Occipital lobe (tissue), 2 donors: ENCODE data around the gene CXCL13. TPM values are rescaled to one million over a fixed set of nuclear protein-coding genes. Genes with fewer than 3 reads are reported as not detected.
"Not testable (repeated sequence)": the region's sequence is repeated elsewhere in the genome, so short reads cannot be mapped to it uniquely, and the experiment has no call there.

Experiments
- DNase-seq: peaks from one replicate; lab custom pipeline; 2025; lab: John Stamatoyannopoulos, UW
- total RNA-seq: library from RNA; depleted of rRNA; stranded (reverse); fragments of >200 nt; gene quantifications from one replicate; pipeline ENCODE4 v1.2.3, GENCODE V29; 2014

CXCL13 gene
- not detected for total RNA-seq

DNA sequence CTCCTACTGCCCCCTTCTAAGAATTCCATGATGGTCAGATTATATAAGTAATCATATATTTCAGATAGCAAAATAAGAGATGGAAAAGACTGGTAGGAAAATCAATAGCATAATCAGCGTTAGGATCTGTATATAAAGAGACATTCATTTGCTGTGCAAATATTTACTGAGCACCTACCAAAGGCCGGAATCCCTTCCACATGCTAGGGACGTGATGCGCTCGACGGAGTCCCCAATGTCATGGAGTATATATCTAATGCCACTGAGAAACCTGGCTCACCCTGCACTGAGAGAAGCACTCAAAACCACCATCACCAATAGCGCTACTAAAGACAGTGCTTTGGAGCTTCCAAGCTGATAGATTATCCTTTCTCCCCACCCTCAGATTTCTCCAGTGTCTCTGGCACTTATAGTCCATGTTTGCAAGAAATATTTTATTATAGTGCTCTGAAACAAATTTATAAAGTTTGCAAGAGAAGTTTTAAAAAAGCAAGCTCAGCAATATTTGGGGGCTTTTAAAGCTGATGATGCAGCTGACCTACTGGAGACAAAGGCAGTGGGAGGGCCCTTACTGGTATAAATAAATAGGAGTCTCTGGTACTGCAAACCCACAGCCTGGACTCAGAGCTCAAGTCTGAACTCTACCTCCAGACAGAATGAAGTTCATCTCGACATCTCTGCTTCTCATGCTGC lies at the start of gene CXCL13:
TSS of gene CXCL13 (plus strand) at position 611 of the 693 bp plus-strand sequence. CDS start at position 657, 46 bp downstream.
- DNase-seq = no peak

DNA sequence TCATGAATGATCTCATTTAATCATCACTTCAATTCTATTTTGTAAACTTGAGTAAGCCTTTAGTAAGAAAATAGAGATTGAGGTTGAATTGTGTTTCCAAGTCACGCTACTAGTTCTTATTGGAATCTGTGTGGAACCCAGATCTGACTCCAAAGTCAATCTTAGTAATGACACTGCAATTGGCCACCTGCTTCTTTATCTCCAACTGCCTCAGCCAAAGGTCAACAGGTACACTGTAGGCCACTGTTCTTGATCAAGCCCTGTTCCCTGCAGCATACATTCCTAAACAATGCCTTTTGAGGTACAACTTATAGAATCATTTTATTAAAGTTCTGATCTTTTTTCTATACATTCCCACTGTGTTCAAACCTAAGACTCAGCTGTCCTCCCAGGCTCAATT lies 45.5 kb upstream of the CXCL13 start:
- DNase-seq = no peak

DNA sequence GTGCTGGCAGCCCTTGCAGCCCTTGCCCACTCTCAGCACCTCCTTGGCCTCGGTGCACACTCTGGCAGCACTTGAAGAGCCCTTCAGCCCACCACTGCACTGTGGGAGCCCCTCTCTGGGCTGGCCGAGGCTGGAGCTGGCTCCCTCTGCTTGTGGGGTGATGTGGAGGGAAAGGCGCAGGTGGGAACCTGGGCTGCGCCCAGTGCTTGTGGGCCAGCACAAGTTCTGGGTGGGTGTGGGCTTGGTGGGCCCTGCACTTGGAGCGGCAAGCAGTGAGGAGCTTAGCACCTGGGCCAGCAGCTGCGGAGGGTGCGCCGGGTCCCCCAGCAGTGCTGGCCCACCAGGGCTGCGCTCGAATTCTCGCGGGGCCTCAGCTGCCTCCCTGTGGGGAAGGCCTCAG lies 43.9 kb upstream of the CXCL13 start:
- not testable (repeated sequence) for DNase-seq

DNA sequence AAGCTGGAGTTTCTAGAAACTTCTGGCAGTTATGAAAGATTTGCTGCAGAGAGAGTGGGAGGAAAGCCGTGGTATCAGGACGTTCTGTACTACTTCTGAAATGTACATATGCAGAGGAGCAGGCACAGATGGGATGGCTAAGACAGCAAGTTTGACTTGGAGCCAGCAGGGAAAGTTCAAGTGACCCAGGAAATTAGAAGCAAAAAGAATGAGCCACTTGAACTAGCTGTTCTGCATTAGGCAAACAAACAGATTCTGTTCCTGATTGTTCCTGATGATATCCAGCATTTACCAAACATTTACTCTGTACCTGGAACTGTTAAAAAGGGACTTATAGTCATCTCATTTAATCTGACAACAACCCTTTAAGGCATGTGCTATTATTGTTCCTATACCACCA lies 41.4 kb upstream of the CXCL13 start:
- no peak for DNase-seq

GRCh38 chr4:77566148-77566547 lies 39.5 kb upstream of the CXCL13 start:
- DNase-seq = no peak

DNA sequence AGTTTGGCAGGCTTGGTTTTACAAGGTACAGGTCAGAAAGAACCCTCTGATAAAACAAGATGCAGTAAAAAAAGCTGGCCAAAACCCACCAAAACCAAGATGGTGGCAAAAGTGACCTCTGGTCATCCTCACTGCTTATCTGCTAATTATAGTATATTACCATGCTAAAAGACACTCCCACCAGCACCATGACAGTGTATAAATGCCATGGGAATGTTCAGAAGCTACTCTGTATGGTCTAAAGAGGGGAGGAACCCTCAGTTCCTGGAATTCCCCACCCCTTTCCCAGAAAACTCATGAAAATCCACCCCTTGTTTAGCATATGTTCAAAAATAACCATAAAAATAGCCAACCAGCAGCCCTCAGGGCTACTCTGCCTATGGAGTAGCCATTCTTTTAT lies 38.1 kb upstream of the CXCL13 start:
- no peak for DNase-seq

DNA sequence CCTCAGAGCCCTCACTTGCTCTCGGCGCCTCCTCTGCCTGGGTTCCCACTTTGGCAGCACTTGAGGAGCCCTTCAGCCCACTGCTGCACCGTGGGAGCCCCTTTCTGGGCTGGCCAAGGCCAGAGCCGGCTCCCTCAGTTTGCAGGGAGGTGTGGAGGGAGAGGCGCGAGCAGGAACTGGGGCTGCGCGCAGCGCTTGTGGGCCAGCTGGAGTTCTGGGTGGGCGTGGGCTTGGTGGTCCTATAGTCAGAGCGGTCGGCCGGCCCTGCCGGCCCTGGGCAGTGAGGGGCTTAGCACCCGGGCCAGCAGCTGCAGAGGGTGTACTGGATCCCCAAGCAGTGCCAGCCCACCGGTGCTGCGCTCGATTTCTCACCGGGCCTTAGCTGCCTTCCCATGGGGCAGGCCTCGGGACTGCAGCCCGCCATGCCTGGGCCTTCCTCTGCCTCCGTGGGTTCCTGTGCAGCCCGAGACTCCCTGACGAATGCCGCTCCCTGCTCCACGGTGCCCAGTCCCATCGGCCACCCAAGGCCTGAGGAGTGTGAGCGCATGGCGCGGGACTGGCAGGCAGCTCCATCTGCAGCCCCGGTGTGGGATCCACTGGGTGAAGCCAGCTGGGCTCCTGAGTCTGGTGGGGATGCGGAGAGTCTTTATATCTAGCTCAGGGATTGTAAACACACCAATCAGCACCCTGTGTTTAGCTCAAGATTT lies 35.0 kb upstream of the CXCL13 start:
- DNase-seq = not testable (repeated sequence)

DNA sequence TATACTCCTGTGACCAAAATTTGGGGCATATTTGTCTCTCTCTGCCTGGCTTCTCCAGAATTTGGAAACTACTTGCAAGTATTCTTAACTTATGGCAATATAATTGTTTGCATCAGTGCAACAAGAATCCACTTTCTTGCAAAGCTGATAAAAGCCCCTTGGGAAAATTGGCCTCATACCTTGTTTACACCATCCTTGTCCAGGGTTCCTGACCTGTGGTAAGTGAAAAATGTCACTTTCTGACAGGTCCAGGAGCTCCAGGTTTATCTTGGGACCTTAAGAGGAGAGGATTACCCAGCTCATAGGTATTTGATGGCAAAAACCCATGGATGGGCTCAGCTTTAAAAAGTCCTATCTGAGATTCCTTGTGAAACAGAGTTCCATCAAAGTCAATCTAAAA lies 29.3 kb upstream of the CXCL13 start:
- DNase-seq = no peak

DNA sequence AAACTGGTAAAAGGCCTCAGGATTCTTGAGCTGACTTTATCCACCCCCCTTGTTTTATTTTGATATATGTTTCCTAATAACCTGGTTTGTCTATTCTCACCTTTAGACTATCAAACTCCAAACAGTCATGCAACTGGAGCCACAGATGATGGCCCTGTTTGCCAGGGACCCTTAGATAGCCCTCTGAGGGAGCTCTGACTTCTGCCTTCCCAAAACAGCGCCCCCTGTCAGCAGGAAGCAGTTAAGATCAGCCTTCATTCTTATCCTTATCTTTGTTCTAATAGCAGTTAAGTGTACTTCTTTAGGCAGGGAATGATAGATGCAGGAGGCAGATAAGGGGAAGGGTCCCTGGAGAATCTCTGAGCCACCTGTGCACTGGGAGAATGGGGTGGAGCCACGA lies 27.5 kb upstream of the CXCL13 start:
- no peak for DNase-seq

- no peak for DNase-seq
These were observed 26.1 kb upstream of the CXCL13 start for GRCh38 chr4:77579406-77580076.

DNA sequence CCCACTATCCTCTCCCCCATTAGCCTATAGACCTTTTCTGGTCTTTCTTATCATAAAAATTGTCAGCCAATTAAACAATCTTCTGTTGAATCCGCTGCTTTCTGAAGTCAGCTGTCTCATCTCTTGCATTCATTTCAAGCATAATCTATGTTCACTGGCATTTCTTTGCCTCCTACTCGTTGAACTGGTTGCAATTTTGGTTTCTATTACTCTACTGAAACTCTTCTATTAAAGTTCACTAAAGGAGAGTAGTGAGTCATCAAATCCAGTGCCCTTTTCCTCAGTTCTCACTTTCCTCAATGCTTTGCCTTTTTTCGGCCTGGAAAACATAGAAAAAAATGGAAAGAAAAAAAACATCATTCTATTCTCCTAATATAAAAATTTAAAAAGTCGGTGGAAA lies 23.9 kb upstream of the CXCL13 start:
- DNase-seq = no peak

GRCh38 chr4:77582156-77582555 lies 23.5 kb upstream of the CXCL13 start:
- DNase-seq = no peak

GRCh38 chr4:77582711-77583110 lies 22.9 kb upstream of the CXCL13 start:
- no peak for DNase-seq

DNA sequence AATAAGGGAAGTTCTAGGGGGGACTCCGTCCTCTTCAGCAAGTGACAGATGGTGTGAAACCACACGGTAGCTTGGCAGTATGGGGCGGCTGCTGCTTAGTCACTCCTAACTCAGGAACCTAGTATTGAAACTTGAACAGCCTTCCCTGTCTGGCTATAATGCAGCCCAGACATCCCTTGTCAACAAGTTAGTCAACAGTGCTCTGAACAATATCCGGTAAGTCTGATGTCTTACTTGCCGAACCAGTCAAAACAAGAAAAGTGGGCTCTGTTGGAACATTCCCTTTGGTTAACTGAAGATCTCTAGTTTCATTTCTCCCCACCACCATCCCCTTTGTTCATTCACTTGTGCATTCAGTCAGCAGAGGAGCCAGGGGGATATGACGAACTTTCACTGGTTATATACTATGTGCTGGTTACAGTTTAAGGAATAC lies 18.7 kb upstream of the CXCL13 start:
- DNase-seq = no peak

DNA sequence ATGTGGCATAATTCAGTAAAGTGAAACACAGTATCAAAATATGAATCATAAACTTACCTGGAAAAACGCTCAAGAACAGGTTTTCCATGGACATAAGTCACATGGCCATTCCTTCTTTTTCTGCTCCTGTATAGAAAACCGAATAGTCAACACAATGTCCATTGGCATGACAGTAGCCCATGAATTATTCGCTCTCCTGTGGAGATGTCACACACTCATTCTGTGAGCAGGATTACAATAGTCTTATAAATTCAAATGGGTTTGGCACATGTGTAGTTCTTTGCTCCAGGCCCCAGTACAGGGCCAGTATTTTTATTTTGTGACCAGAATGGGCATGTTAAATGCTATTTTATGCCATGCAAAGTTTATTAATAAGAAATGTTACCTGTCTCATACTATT lies 15.1 kb upstream of the CXCL13 start:
- DNase-seq = no peak

GRCh38 chr4:77591532-77591931 lies 14.1 kb upstream of the CXCL13 start:
- DNase-seq = no peak

DNA sequence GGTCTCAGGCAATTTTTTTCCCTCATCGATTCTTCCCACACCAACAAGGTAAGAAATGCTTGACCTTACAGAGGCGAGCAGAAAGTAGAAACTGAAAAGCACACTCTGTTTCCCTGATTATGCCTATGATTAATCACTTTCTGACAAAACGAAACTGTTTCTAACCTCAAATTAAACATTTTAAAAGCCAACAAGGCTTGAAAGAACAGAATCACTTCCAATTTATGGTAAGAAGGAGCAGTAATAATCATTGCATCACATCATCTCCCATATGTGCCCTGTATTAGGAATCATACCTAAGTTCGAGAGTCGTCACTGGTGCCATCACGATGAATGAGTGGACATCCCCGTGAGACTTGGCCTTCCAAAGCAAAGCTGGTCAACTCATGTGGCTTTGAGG lies 12.5 kb upstream of the CXCL13 start:
- no peak for DNase-seq

GRCh38 chr4:77593993-77594392 lies 11.6 kb upstream of the CXCL13 start:
- no peak for DNase-seq

GRCh38 chr4:77595364-77595973 lies 10.2 kb upstream of the CXCL13 start:
- no peak for DNase-seq

- DNase-seq = no peak
These were observed 6.2 kb upstream of the CXCL13 start for GRCh38 chr4:77599378-77599777.

- no peak for DNase-seq
These were observed 4.8 kb upstream of the CXCL13 start for GRCh38 chr4:77600521-77601451.
